Osteocyte (in vitro differentiated cells): ENCODE results near the gene PSME1. TPM values are rescaled to one million over a fixed set of nuclear protein-coding genes. Genes with fewer than 3 reads are reported as not detected.
A peak's percentile ranks its signal among the peaks of the same experiment; 100 is the strongest.

Source experiments
- DNase-seq: peaks from one replicate; pipeline ENCODE4 v3.0.0; 2021; ENCODE audit warnings: mixed read lengths; ENCODE audit not compliant: unreplicated experiment; ENCODE audit errors: extremely low spot score
- H3K27ac Mint-ChIP-seq: one replicate; pipeline ENCODE4 v1.8.0; 2021; ENCODE audit warnings: mild to moderate bottlenecking, mixed read lengths; ENCODE audit not compliant: unreplicated experiment
- H3K27me3 Mint-ChIP-seq: one replicate; pipeline ENCODE4 v1.8.0; 2021; ENCODE audit warnings: mixed read lengths; ENCODE audit not compliant: unreplicated experiment
- H3K36me3 Mint-ChIP-seq: one replicate; pipeline ENCODE4 v1.8.0; 2021; ENCODE audit warnings: mixed read lengths; ENCODE audit not compliant: unreplicated experiment
- H3K4me1 Mint-ChIP-seq: one replicate; pipeline ENCODE4 v1.8.0; 2021; ENCODE audit warnings: mixed read lengths; ENCODE audit not compliant: unreplicated experiment
- H3K4me3 Mint-ChIP-seq: one replicate; pipeline ENCODE4 v1.8.0; 2021; ENCODE audit warnings: mild to moderate bottlenecking, moderate library complexity, mixed read lengths; ENCODE audit not compliant: unreplicated experiment
- H3K9me3 Mint-ChIP-seq: one replicate; pipeline ENCODE4 v1.8.0; 2021; ENCODE audit warnings: mixed read lengths; ENCODE audit not compliant: unreplicated experiment
- total RNA-seq: library from RNA; stranded (reverse); gene quantifications from 2 replicates; pipeline ENCODE4 v1.2.1, GENCODE V29; 2021
- TF ChIP-seq, protein P1 (sequence below): fragments of 200-600 bp; sonication (generic); IDR thresholded peaks from 2 replicates; pipeline ENCODE4 v1.5.0; 2021; ENCODE audit warnings: antibody characterized with exemption, mild to moderate bottlenecking, moderate library complexity

PSME1 gene
- total RNA-seq, 1 donor from 2014 or later: 156 TPM

DNA sequence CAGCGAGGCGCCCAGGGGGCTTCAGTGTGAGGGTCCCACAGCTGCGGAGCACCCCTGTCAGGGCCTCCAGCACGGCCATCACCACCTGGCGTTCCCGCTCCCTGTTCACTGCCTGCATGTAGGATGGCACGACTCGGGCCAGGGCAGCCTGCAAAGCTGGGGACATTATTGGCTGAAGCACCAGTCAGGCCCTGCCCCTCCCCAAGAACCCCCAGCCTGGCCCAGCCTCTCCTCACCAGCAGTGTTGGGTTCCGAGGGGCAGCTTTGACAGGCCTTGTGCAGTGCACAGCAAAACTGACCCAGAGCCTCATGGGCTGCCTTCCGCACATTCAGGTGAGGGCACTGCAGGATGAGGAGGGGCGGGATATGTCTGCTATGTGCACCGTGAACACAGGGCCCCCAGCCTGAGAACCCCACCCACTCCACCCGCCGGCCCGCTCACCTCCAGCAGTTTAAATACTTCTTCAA, 47.1 kb downstream of the PSME1 start:
- Mint-ChIP-seq H3K36me3 (peaks cover 19% of the 10 kb centered on the region), H3K27me3 (no peaks in the 10 kb centered on the region), H3K4me1 (peaks cover 10% of the 10 kb centered on the region), H3K4me3 (no peak overlapping the region), H3K9me3 (no peaks in the 10 kb centered on the region), H3K27ac (no peak overlapping the region)
- no peak for DNase-seq
- TF ChIP-seq, protein P1, sequence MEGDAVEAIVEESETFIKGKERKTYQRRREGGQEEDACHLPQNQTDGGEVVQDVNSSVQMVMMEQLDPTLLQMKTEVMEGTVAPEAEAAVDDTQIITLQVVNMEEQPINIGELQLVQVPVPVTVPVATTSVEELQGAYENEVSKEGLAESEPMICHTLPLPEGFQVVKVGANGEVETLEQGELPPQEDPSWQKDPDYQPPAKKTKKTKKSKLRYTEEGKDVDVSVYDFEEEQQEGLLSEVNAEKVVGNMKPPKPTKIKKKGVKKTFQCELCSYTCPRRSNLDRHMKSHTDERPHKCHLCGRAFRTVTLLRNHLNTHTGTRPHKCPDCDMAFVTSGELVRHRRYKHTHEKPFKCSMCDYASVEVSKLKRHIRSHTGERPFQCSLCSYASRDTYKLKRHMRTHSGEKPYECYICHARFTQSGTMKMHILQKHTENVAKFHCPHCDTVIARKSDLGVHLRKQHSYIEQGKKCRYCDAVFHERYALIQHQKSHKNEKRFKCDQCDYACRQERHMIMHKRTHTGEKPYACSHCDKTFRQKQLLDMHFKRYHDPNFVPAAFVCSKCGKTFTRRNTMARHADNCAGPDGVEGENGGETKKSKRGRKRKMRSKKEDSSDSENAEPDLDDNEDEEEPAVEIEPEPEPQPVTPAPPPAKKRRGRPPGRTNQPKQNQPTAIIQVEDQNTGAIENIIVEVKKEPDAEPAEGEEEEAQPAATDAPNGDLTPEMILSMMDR: no peak

DNA sequence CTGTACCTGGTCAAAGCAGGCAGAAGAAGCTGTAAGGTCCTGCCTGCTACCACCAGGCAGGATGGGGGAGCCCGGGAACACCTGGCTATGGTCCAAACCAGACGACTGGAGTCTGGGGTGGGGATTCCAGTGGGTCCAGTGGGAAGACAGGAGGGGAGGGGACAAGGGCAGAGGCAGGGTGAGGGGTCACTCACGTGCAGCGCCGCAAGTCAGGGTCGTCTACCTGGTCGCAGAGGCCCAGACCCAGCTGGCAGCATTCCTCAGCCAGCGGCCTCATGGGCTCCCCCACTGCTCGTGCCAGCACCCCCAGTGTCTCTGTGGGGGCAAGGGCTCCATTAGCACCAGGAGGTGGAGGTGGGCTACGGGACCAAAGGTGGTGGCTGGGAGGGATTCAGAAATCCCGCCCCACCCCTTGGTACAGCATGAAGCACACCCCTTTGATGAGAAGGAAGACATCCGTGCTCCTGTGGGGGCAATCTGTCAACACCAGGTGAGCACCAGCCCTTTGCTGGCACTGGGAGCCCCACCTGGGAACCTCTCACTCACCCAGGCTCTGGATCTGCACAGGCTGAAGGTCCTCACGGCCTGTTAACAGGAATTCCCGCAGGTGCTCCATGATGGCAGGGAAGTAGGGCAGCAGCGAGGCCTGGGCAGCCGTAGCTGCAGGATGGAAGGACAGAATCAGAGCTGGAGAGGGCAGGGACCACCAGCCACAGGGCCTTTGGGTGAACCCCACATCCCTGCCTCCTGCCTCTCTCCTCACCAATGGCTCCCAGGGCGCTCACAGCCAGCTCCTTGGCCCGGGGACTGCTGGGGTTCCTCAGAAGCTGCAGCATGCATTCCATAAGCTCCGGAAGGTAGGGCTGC, 48.3 kb downstream of the PSME1 start:
- Mint-ChIP-seq H3K36me3 (peaks cover 15% of the 10 kb centered on the region), H3K9me3 (no peaks in the 10 kb centered on the region), H3K27ac (no peak overlapping the region), H3K4me3 (no peak overlapping the region), H3K4me1 (peaks cover 21% of the 10 kb centered on the region), H3K27me3 (no peaks in the 10 kb centered on the region)
- TF ChIP-seq, protein P1: no peak
- no peak for DNase-seq

GRCh38 chr14:24185026-24185425, 49.0 kb downstream of the PSME1 start:
- Mint-ChIP-seq H3K36me3 (peaks cover 10% of the 10 kb centered on the region), H3K4me3 (no peak overlapping the region), H3K9me3 (no peaks in the 10 kb centered on the region), H3K27ac (no peak overlapping the region), H3K4me1 (peaks cover 21% of the 10 kb centered on the region), H3K27me3 (no peaks in the 10 kb centered on the region)
- DNase-seq: no peak
- TF ChIP-seq, protein P1: no peak

- Mint-ChIP-seq H3K4me1 (peaks cover 21% of the 10 kb centered on the region), H3K27ac (no peak overlapping the region), H3K27me3 (no peaks in the 10 kb centered on the region), H3K4me3 (no peak overlapping the region), H3K36me3 (peaks cover 9% of the 10 kb centered on the region), H3K9me3 (no peaks in the 10 kb centered on the region)
- TF ChIP-seq, protein P1: no peak
- no peak for DNase-seq
Measured at GRCh38 chr14:24185741-24186140, 49.7 kb downstream of the PSME1 start.

DNA sequence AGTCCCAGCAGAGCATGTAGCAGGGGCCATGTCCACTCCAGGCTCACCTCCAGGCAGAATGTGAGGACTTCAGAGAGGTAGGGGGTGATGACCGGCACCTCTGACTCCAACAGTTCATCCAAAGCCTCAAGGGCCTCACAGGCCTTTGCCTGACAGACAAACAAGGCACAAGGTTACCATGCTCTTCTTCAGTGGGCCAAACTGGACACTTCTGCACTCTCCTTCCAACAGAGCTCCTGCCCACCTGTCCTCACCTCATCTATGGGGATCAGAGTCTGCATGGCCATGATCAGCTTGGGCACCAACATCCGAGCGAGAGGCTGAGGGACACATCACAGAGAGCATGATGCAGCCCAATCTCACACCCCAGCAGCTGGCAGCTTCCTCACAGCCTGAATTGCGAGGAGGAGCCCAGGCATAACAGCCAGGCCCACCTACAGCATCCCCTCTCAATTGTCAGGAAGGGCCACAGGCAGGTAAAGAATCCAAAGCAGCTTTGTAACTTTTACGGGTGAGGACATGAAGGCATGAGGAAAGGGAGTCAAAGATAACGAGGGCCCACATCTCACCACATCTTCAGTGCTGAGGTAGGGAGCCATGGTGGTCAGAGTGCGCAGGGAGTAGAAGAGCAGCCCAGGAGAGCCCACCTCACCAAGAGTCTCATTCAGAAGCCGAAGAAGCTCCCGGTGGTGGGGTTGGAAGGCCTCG, 51.0 kb downstream of the PSME1 start:
- Mint-ChIP-seq H3K9me3 (no peaks in the 10 kb centered on the region), H3K27me3 (no peaks in the 10 kb centered on the region), H3K4me3 (peak overlapping the region; percentile 87), H3K4me1 (peaks cover 21% of the 10 kb centered on the region), H3K27ac (no peak overlapping the region), H3K36me3 (peaks cover 12% of the 10 kb centered on the region)
- TF ChIP-seq, protein P1: no peak
- DNase-seq: no peak
